Heart right ventricle (tissue), 16 donors: ENCODE measurements around the gene CGNL1. TPM values are rescaled to one million over a fixed set of nuclear protein-coding genes. Genes with fewer than 3 reads are reported as not detected.

ENCODE experiments used
- ATAC-seq, 8 donors: fragments of 200-7000 bp; cut with Tn5 transposase; one replicate each; pipeline ENCODE4 v1.9.1; 2020; ENCODE audit warnings: mild to moderate bottlenecking in 8 of 8, moderate library complexity in 8 of 8, moderate number of reproducible peaks in 1 of 8
- DNase-seq, 2 donors: peaks; one replicate each; pipeline ENCODE4 v3.0.0-alpha.2; 2020
- H3K27ac ChIP-seq, 10 donors: fragments of 200-600 bp; sonication (generic) in 2 of 10; one replicate each; pipeline versions ENCODE4 v1.5.0 to v1.8.0; 2020 to 2022; ENCODE audit warnings: mild to moderate bottlenecking in 3 of 10
- H3K27me3 ChIP-seq, 7 donors: fragments of 200-600 bp; one replicate each; pipeline ENCODE4 v1.8.0; 2021 to 2022; ENCODE audit warnings: mild to moderate bottlenecking in 2 of 7
- H3K36me3 ChIP-seq, 9 donors: fragments of 200-600 bp; sonication (generic) in 1 of 9; one replicate each; pipeline versions ENCODE4 v1.5.0 to v1.8.0; 2020 to 2022; ENCODE audit warnings: mild to moderate bottlenecking in 2 of 9
- H3K4me1 ChIP-seq, 9 donors: fragments of 200-600 bp; sonication (generic) in 1 of 9; one replicate each; pipeline versions ENCODE4 v1.5.0 to v1.8.0; 2020 to 2022; ENCODE audit warnings: mild to moderate bottlenecking in 4 of 9
- H3K4me3 ChIP-seq, 10 donors: fragments of 200-600 bp; sonication (generic) in 2 of 10; one replicate each; pipeline versions ENCODE4 v1.5.0 to v1.8.0; 2020 to 2022; ENCODE audit warnings: mild to moderate bottlenecking in 7 of 10, moderate library complexity in 2 of 10
- H3K9me3 ChIP-seq, 11 donors: fragments of 200-600 bp in 10 of 11; sonication (generic) in 2 of 11; one replicate each; pipeline versions ENCODE4 v1.5.0 to v1.8.0; 2013 to 2022; ENCODE audit warnings: mild to moderate bottlenecking in 2 of 11, control low read depth in 1 of 11, moderate library complexity in 1 of 11
- CTCF ChIP-seq, 9 donors: fragments of 200-600 bp; sonication (generic) in 2 of 9; IDR thresholded peaks; one replicate each; pipeline versions ENCODE4 v1.5.0 to v1.8.0; 2021 to 2022; ENCODE audit warnings: antibody characterized with exemption in 9 of 9, mild to moderate bottlenecking in 5 of 9, moderate library complexity in 1 of 9
- WGBS, 2 donors: extraction: QIAGEN DNeasy Blood & Tissue Kit; methylation state at CpG; one replicate each; pipeline ENCODE4 v1.1.7; 2013; ENCODE audit warnings: inconsistent platforms in 1 of 2; 5-methylcytosine and 5-hydroxymethylcytosine counted together
- intact Hi-C, 10 donors: fragments of 100-400 bp; cut with DNase I; formaldehyde crosslinking; loops; one replicate each; pipeline versions ENCODE4 v1.11.1 to v1.14.2; 2022
- polyA plus RNA-seq, 2 donors: library from polyadenylated mRNA; stranded (reverse); fragments of 200-250 nt; gene quantifications; one replicate each; pipeline ENCODE4 v1.2.3, GENCODE V29; 2013
- total RNA-seq, 10 donors: library from RNA; stranded (reverse); fragmentation: NEBNext Ultra II Directional in 3 of 10; extraction: Animal tissue kit (Norgen Biotek cat#: 25700) in 3 of 10; gene quantifications; one replicate each; pipeline versions ENCODE4 v1.2.1 to v1.2.4, GENCODE V29; 2021 to 2023
- donor health status: Arrhythmogenic right ventricular cardiomyopathy.
- donor health status: ischemic (EF 13 %, LVEDD 7.1; RV severe dilation, severe dysfunction).
- donor health status: healthy with polysubstance abuse.
- donor health status: DM: no; HTN: yes; CAD: no.
- donor health status: DM: no; HTN: no; CAD: no.
- donor health status: ischemic (EF 25% LVEDD 6.9; RV normal size, moderate dysfunction).
- donor health status: ischemic (EF 25% LVEDD 5.7; RV mildly dilated, moderate dysfunction).
- donor health status: healthy.
- donor health status: DM: yes; HTN: yes; CAD: no.
- donor health status: Ischemic cardiomyopathy.
- donor health status: ischemic (EF 35%, LVEDD 5.7; RV mildly dilated, moderate dysfunction).
- donor health status: nonischemic (EF 11% LVEDD 7.7; RV severe dilation, severe dysfunction).
- donor health status: DM: yes; HTN: yes; CAD: no.
- donor health status: PGD.
- donor health status: ischemic (EF 29% LVEDD 5.4; RV normal size, mild dysfunction).
- donor health status: nonischemic (EF 23%, LVEDD 6.1; RV moderate dilation, normal function).

The CGNL1 gene
- total and polyA plus RNA-seq, 12 donors, result 2.7 to 42.9 (median 33.7) TPM

- ATAC-seq (peak in 2 of 8 donors; percentile 10 to 17), DNase-seq (no peak)
- no peak for TF ChIP-seq CTCF (IDR thresholded peaks at IDR 0.05)
- intact Hi-C loops, result no loop called here
- H3K9me3 ChIP-seq, result no peaks in the 10 kb centered on the region
- H3K27me3 ChIP-seq, result no peaks in the 10 kb centered on the region
- H3K4me1 ChIP-seq, result peaks cover 14 to 39% (median 30%) of the 10 kb centered on the region in 9 donors
- H3K36me3 ChIP-seq, result peaks cover 0 to 41% (median 0%) of the 10 kb centered on the region in 9 donors
- no peak overlapping the region for H3K27ac ChIP-seq
- 57 to 67% methylated on average over 11 of the region's 11 CpGs for WGBS, 2 donors
- no peak overlapping the region for H3K4me3 ChIP-seq
Measured at GRCh38 chr15:57547243-57547755, 171.0 kb downstream of the CGNL1 start.

GRCh38 chr15:57548351-57548750, 172.0 kb downstream of the CGNL1 start:
- WGBS, 2 donors, result 85 to 89% methylated on average over 2 of the region's 2 CpGs
- H3K27ac ChIP-seq, result peak overlapping the region in 3 of 10 donors; percentile 84 to 95 (median 85)
- intact Hi-C loops, result no loop called here
- H3K9me3 ChIP-seq, result no peaks in the 10 kb centered on the region
- no peak for TF ChIP-seq CTCF (IDR thresholded peaks at IDR 0.05)
- DNase-seq (no peak), ATAC-seq (no peak)
- H3K4me3 ChIP-seq, result no peak overlapping the region
- no peaks in the 10 kb centered on the region for H3K27me3 ChIP-seq
- H3K36me3 ChIP-seq, result peaks cover 0 to 41% (median 0%) of the 10 kb centered on the region in 9 donors
- peaks cover 18 to 49% (median 41%) of the 10 kb centered on the region in 9 donors for H3K4me1 ChIP-seq

GRCh38 chr15:57548835-57549234, 172.5 kb downstream of the CGNL1 start:
- TF ChIP-seq CTCF (IDR thresholded peaks at IDR 0.05), result no peak
- WGBS, 2 donors, result 70 to 74% methylated on average over 5 of the region's 5 CpGs
- peaks cover 18 to 53% (median 46%) of the 10 kb centered on the region in 9 donors for H3K4me1 ChIP-seq
- H3K27me3 ChIP-seq, result no peaks in the 10 kb centered on the region
- intact Hi-C loops, result no loop called here
- no peaks in the 10 kb centered on the region for H3K9me3 ChIP-seq
- no peak for DNase-seq
- H3K27ac ChIP-seq, result peak overlapping the region in 9 of 10 donors; percentile 76 to 95 (median 88)
- no peak overlapping the region for H3K4me3 ChIP-seq
- peaks cover 0 to 37% (median 0%) of the 10 kb centered on the region in 9 donors for H3K36me3 ChIP-seq
- ATAC-seq, result no peak

- H3K36me3 ChIP-seq, result peaks cover 0 to 26% (median 0%) of the 10 kb centered on the region in 9 donors
- no peaks in the 10 kb centered on the region for H3K27me3 ChIP-seq
- H3K9me3 ChIP-seq, result no peaks in the 10 kb centered on the region
- peak overlapping the region; percentile 47 to 95 (median 86) for H3K27ac ChIP-seq
- TF ChIP-seq CTCF (IDR thresholded peaks at IDR 0.05), result no peak
- no peak overlapping the region for H3K4me3 ChIP-seq
- peak in 7 of 8 donors; percentile 18 to 70 (median 58) for ATAC-seq
- H3K4me1 ChIP-seq, result peaks cover 23 to 64% (median 55%) of the 10 kb centered on the region in 9 donors
- intact Hi-C loops, result loop anchor here in 5 of 10 donors (10.0 kb wide), 4 partner anchors 155 to 515 kb away; partner anchors contain the start of genes ALDH1A2 (in 3 of the 5) and POLR2M (in 1 of the 5)
- peak in 1 of 2 donors; percentile 49 for DNase-seq
- WGBS, 2 donors, result 37 to 49% methylated on average over 6 of the region's 6 CpGs
Measured at GRCh38 chr15:57549935-57550334, 173.6 kb downstream of the CGNL1 start.
